MG63 (cell line): ENCODE results near the gene RRAGC. TPM values are rescaled to one million over a fixed set of nuclear protein-coding genes. Genes with fewer than 3 reads are reported as not detected.
A peak's percentile ranks its signal among the peaks of the same experiment; 100 is the strongest.

ENCODE experiments used
- DNase-seq: peaks from one replicate; pipeline ENCODE4 v3.0.0-alpha.2; 2020
- H3K27me3 ChIP-seq: fragments of 250-450 bp; sonication (Bioruptor Pico); 2 replicates; pipeline ENCODE4 v1.5.1; 2020; ENCODE audit warnings: mild to moderate bottlenecking, moderate library complexity
- H3K36me3 ChIP-seq: fragments of 250-450 bp; sonication (Bioruptor Pico); 2 replicates; pipeline ENCODE4 v1.5.1; 2020; ENCODE audit warnings: mild to moderate bottlenecking, moderate library complexity
- H3K4me3 ChIP-seq: fragments of 250-450 bp; sonication (Bioruptor Pico); 2 replicates; pipeline ENCODE4 v1.5.1; 2020; ENCODE audit warnings: mild to moderate bottlenecking, moderate library complexity
- H3K9me3 ChIP-seq: fragments of 250-450 bp; sonication (Bioruptor Pico); 2 replicates; pipeline ENCODE4 v1.5.1; 2020; ENCODE audit warnings: mild to moderate bottlenecking, moderate library complexity
- total RNA-seq: library from RNA; depleted of rRNA; stranded (reverse); fragments of >200 nt; shearing (Covaris generic); gene quantifications from 2 replicates; pipeline ENCODE4 v1.2.3, GENCODE V29; 2014; ENCODE audit warnings: low replicate concordance; rRNA removed

RRAGC gene, protein sequence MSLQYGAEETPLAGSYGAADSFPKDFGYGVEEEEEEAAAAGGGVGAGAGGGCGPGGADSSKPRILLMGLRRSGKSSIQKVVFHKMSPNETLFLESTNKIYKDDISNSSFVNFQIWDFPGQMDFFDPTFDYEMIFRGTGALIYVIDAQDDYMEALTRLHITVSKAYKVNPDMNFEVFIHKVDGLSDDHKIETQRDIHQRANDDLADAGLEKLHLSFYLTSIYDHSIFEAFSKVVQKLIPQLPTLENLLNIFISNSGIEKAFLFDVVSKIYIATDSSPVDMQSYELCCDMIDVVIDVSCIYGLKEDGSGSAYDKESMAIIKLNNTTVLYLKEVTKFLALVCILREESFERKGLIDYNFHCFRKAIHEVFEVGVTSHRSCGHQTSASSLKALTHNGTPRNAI
- total RNA-seq: 33.4 and 41.2 TPM in 2 replicates

DNA sequence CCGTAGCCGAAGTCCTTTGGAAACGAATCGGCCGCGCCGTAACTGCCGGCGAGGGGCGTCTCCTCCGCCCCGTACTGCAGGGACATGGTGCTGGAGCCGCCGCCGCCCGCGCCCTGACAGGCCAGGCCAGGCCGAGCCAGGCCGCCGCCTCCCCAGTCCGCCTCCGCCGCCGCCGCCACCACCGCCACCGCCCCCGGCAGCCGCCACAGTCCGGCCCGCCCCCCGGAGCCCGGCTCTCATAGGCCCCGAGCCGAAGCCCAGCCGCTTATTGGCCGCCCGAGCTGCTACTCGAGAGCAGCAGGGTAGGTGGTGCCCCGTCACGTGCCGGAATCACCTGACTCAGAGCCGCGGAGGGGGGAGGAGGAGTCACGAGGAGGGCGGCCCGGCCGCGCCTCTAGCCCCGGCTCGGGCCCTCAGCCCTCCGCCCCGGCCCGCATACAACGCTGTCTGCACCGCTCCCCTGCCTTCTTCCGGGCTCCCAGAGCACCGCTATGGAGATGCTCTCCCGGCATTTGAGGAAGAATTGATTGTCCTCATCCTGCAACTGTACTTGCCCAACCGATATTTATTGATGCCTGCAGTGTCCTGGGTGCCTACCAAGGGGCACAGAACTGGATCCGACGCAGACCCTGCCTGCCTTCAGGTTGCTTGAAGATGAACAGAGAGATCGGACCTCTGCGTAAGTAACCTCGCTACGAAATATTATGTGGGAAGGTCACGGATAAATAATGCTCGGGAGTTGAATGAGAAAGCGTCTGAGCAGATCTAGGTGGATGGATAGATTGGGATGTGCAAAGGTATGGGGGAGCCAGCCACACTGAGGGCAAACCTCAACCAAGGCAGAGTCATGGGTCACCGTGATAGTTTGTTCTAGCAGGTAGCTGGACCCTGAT is at the start of gene RRAGC:
Gene RRAGC, minus strand, starts transcription at position 212 of the 893 bp plus-strand sequence. Its CDS starts 126 bp downstream, at position 86.
- Histone ChIP-seq H3K4me3 (peak within 1 kb of the TSS; percentile 65), H3K9me3 (no peaks in the 10 kb centered on the region), H3K36me3 (peaks cover 35% of the 10 kb centered on the region), H3K27me3 (no peaks in the 10 kb centered on the region)
- DNase-seq: peak; percentile 100

DNA sequence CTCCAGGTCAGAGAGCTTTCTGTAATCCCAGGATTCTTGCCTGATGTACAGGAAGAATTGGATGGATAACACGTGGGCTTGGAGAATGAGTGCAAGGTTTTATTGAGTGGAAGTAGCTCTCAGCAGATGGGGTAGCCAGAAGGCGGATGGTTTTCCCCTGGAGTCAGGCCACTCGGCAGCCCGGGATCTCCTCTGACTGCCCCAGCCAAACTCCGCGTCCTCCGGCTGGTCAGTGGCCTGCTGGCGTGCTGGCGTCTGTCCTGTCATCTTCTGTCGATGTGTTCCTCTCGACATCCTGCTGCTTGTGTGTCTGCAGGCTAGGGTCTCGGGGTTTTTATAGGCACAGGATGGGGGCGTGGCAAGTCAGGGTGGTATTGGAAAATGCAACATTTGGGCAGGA is 49.2 kb upstream of the RRAGC start:
- no peaks in the 10 kb centered on the region for H3K27me3 ChIP-seq
- no peaks in the 10 kb centered on the region for H3K9me3 ChIP-seq
- DNase-seq: no peak
- no peak overlapping the region for H3K4me3 ChIP-seq
- H3K36me3 ChIP-seq: no peaks in the 10 kb centered on the region

GRCh38 chr1:38905985-38906384 is 46.4 kb upstream of the RRAGC start:
- Histone ChIP-seq H3K27me3 (no peaks in the 10 kb centered on the region), H3K36me3 (no peaks in the 10 kb centered on the region), H3K4me3 (no peak overlapping the region), H3K9me3 (no peaks in the 10 kb centered on the region)
- DNase-seq: no peak

DNA sequence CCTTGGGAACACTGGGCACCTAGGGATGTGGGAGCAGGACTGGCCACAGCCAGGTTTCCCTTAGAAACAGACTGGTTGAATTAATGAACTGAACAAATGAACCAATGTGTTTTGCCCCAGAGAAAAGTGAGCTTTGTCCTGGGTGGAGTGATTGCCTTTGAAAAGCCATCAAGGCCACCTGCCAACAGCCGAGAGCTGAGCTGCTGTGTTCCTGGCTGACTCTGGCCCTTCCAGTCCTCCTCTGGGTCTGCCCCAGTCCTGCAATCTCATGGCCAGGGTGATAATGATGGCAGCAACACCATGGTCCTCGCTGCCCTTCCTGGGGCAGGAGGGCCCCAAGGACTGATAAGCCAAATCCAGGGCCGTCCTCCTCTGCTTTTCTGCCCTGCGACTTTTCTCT is 40.0 kb upstream of the RRAGC start:
- Histone ChIP-seq H3K36me3 (no peaks in the 10 kb centered on the region), H3K27me3 (no peaks in the 10 kb centered on the region), H3K9me3 (no peaks in the 10 kb centered on the region), H3K4me3 (no peak overlapping the region)
- no peak for DNase-seq

DNA sequence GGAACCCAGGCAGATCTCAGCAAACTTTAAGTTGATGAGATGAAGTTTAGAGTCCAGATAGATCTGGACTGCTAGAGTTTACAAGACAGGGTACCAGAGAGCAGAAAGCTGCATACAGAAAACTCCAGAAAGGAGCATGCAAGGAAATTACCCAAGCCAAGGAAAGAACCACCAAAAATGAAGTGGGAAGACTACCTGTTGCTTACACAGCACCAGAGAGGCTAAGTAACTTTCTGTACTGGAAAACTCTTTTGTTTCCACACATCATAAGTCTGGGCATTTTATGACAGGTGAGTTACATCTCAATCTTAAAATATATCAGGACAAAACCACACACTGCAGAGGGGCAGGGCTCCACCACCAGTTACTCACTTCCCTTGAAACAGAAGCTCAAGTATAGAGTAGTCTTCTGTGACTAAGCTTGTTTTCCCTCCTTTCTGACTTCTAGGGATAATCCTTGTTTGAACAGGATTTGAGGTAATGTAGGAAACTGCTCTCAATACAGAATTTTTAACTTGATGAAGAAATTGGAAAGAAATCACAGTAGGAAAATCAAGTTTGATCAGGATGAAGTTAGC is 39.2 kb upstream of the RRAGC start:
- Histone ChIP-seq H3K4me3 (no peak overlapping the region), H3K27me3 (no peaks in the 10 kb centered on the region), H3K36me3 (no peaks in the 10 kb centered on the region), H3K9me3 (no peaks in the 10 kb centered on the region)
- DNase-seq: no peak

DNA sequence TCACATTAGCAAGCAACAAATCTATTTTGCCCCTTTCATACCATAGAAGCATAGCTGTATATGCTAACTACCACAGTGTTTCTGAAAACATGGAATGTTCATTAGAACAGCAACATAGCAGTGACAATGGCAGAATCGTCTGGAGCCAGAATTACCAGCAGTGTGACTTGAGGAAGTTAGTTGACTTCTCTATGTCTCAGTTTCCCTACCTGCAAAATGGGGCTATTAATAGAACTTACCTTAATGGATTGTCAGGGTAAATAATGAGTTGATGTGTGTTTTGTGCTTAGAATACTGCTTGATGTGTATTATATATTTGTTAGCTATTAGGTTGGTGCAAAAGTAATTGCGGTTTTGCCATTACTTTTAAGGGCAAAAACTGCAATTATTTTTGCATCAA is 36.6 kb upstream of the RRAGC start:
- Histone ChIP-seq H3K4me3 (no peak overlapping the region), H3K36me3 (no peaks in the 10 kb centered on the region)

GRCh38 chr1:38892976-38893375 is 33.4 kb upstream of the RRAGC start:
- no peak for DNase-seq
- H3K4me3 ChIP-seq: no peak overlapping the region
- H3K36me3 ChIP-seq: no peaks in the 10 kb centered on the region
- no peaks in the 10 kb centered on the region for H3K27me3 ChIP-seq
- no peaks in the 10 kb centered on the region for H3K9me3 ChIP-seq

More for the DNA sequence above, 36.6 kb upstream of the RRAGC start:
- no peak for DNase-seq
- H3K27me3 ChIP-seq: no peaks in the 10 kb centered on the region
- H3K9me3 ChIP-seq: no peaks in the 10 kb centered on the region

DNA sequence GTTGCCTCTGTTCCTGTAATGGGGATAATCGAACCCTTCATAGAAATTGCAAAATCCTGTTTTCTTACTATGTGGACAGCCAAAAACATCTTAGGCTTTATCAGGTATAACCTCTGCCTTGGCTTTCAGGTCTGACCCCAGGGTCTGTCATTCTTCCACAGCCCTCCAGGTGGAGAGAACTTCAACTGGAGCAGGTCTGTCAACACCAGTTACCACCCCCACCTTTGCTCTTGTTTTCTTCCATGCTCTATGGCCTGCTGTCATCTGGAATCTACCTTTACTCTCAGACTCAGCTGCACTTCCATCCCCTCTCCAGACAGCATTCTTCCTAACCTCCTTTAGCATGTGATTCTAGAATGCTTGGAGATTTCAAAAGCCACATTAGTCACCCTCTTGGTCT is 32.2 kb upstream of the RRAGC start:
- H3K9me3 ChIP-seq: no peaks in the 10 kb centered on the region
- H3K27me3 ChIP-seq: no peaks in the 10 kb centered on the region
- no peaks in the 10 kb centered on the region for H3K36me3 ChIP-seq
- no peak overlapping the region for H3K4me3 ChIP-seq
- no peak for DNase-seq

DNA sequence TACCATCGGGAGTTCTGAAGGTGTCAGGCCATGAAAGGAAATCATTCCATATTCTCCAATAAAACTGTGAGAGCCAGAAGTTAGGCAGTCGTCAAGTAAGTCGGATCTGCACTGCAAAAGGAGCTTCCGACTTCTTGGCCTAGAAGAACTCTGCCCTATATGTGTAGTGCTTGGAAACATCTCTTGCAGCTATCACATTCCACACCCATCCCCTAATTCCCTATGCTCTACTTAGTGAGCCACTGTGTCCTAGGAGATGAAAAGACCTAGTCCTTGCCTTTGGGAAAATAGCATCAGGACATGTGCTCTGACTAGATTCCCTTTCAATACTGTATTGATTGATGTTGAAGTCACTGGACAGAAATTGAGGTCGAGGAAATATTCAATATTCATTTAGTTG is 30.0 kb upstream of the RRAGC start:
- Histone ChIP-seq H3K36me3 (no peaks in the 10 kb centered on the region), H3K27me3 (no peaks in the 10 kb centered on the region), H3K4me3 (no peak overlapping the region), H3K9me3 (no peaks in the 10 kb centered on the region)
- no peak for DNase-seq

DNA sequence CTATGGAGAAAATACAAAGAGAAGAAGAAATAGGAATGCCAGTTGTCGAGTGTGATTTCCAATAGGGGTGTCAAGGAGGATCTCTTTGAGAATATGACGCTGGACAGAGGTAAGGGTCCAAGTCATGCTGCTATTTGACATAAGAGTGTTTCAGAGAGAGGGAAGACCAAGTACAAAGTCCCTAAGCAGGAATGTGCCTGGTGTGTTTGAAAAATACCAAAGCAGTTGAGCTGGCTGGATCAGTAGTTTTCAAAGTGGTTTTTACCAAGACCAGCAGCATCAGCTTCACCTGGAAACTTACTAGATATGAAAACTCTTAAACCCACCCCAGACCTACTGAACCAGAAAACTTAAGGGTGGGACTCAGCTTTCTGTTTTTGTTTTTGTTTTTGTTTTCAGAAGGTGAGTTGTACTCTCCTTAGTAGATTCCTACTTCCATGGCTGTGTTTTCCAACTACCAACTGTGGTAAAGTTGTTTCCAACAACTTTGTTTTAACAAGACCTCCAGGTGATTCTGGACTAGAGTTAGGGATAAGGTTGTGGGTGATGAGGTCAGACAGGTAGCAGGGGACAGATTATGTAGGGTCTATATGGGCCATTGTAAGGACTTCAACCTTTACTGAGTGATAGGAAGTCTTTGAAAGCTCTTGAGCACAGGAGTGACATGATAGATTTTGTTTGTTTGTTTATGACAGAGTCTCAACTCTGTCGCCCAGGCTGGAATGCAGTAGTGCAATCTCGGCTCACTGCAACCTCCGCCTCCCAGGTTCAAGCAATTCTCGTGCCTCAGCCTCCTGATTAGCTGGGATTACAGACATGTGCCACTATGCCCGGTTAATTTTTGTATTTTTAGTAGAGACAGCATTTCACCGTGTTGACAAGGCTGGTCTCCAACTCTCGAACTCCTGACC is 29.1 kb upstream of the RRAGC start:
- Histone ChIP-seq H3K27me3 (no peaks in the 10 kb centered on the region), H3K9me3 (no peaks in the 10 kb centered on the region), H3K4me3 (no peak overlapping the region), H3K36me3 (no peaks in the 10 kb centered on the region)
- no peak for DNase-seq

DNA sequence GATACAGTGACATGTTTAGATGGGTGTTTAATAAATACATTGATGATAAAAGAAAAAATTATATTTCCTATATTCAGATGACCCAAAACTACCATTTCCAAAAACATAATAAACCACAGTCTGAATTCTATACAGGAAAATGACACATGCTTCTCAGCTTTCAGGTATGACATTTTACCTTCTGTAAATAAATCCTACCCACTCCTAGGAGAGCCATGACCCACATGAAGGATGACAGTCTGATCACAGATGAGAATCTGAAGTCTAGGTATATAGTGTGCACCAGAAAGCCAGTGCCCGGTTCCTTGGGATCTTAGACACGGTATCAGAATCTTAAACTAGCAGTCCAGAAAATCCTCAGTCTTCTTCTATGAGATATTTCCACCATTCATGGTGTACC is 25.5 kb upstream of the RRAGC start:
- Histone ChIP-seq H3K27me3 (no peaks in the 10 kb centered on the region), H3K4me3 (no peak overlapping the region), H3K36me3 (no peaks in the 10 kb centered on the region), H3K9me3 (no peaks in the 10 kb centered on the region)
- no peak for DNase-seq

DNA sequence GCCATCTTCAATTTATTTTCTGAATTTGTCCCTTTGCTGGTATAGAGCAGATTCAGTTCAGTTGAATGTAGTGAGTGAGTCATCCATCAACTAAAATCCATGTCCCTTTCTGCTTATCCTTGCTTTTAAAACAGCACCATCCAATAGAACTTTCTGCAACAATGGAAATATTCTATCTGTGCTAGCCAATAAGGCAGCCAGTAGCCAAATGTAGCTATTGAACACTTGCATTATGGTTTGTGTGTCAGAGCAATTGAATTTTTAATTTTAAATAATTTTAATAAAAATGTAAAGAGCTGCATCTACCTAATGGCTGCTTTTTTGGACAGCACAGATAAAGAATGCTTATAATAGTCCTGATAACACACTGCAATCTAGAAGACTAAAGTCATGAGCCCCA is 21.9 kb upstream of the RRAGC start, which contains the start of gene GJA9:
Gene GJA9, minus strand, starts transcription at position 101 of the 400 bp plus-strand sequence. CDS start 5,489 bp downstream, outside the sequence.
- no peaks in the 10 kb centered on the region for H3K36me3 ChIP-seq
- DNase-seq: no peak
- H3K9me3 ChIP-seq: no peaks in the 10 kb centered on the region
- no peaks in the 10 kb centered on the region for H3K27me3 ChIP-seq
- no peak within 1 kb of the TSS for H3K4me3 ChIP-seq

DNA sequence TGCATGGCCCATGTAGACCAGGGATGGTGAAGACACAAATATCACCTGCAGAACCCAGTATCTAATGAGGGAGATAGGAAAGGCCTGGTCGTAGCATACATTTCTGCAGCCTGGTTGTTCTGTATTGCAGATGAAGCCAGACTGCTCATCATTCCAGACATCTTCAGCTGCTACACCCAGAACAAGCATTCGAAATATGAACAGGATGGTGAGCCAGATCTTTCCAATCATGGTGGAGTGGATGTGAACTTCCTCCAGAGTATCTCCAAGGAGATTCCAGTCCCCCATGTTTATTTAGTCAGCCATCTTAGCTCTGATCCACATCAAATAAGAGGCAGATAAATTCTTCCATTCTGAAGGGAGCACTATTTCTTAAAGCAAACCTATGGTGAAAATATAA is 16.2 kb upstream of the RRAGC start:
- no peak for DNase-seq

DNA sequence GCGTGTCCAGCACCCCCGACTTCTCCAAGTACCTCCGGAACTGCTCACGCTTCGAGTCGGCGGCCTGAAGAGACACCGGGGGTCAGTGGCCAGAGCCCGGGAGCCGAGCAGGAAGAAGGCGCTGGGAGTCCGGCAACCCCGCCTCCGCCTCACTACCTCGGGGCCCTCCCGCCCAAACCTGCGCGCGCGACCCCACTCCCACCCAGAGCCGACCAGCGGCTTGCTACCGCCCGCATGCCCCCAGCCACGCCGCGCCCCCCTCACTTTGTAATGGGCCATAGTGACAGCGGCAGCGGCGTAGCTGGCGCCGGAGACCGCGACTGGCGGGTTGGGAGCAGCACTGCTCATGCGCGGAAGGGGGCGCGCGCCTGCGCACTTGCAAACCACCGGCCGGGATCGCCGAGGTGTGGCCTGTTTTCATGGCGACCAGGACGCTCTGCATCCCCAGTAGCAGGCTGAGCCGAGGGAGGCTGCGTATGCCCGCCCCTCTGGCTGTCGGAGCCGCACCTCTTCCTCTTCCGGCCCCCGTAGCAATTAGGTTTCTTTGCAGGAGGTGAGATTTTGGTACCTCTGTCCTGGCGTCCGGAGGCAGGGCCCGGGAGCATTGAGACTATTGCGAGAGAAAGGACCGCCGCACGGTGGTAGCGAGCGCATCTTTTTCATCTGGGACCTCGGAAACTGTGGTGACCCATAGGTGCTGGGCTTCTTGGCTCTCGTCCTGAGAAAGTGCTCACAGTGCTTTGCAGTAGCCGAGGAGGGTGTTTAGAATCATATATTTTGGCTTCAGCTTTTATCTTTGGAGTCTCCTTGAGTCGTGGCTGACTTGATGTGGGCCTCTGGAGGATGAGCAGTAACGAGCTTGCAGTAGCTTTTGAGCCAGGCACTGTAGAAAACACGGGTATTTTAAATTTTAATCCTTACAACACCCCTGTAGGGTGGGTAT is 13.7 kb upstream of the RRAGC start, which contains the start of gene MYCBP:
Gene MYCBP, minus strand, starts transcription at position 322 of the 943 bp plus-strand sequence. Its CDS starts 43 bp downstream, at position 279.
- no peaks in the 10 kb centered on the region for H3K27me3 ChIP-seq
- H3K4me3 ChIP-seq: peak within 1 kb of the TSS; percentile 73
- H3K36me3 ChIP-seq: no peaks in the 10 kb centered on the region
- peak; percentile 95 for DNase-seq
- H3K9me3 ChIP-seq: no peaks in the 10 kb centered on the region

More for the DNA sequence above, 16.2 kb upstream of the RRAGC start:
- no peak overlapping the region for H3K4me3 ChIP-seq
- no peaks in the 10 kb centered on the region for H3K9me3 ChIP-seq
- no peaks in the 10 kb centered on the region for H3K36me3 ChIP-seq
- H3K27me3 ChIP-seq: no peaks in the 10 kb centered on the region

GRCh38 chr1:38872401-38873026 is 12.9 kb upstream of the RRAGC start:
- Histone ChIP-seq H3K4me3 (peak overlapping the region; percentile 73), H3K36me3 (no peaks in the 10 kb centered on the region), H3K27me3 (no peaks in the 10 kb centered on the region), H3K9me3 (no peaks in the 10 kb centered on the region)
- peak; percentile 24 for DNase-seq
